GM12892 (cell line): ENCODE data around the gene CELF2.

Experiments
- POLR2A ChIP-seq: IDR thresholded peaks from 2 replicates; pipeline ENCODE4 v1.6.1; 2011; ENCODE audit warnings: low read depth, low read length, control low read depth
- POLR2AphosphoS5 ChIP-seq: IDR thresholded peaks from 2 replicates; pipeline ENCODE4 v1.6.1; 2011; ENCODE audit warnings: low read depth, low read length, control low read depth

- TF ChIP-seq POLR2A (no peak), POLR2AphosphoS5 (no peak)
Measured at GRCh38 chr10:11219431-11219830, 201.8 kb downstream of the CELF2 start.
